GM10266 (cell line): Measurements from ENCODE around the gene FCRL3.
"Not testable (repeated sequence)": the region's sequence is repeated elsewhere in the genome, so short reads cannot be mapped to it uniquely, and the experiment has no call there.

Experiments used
- DNase-seq: peaks from one replicate; pipeline ENCODE4 v3.0.0; 2012; ENCODE audit errors: extremely low spot score
- TF ChIP-seq, protein P1 (sequence below): IDR thresholded peaks from 2 replicates; pipeline ENCODE4 v1.5.1; 2012; ENCODE audit warnings: mild to moderate bottlenecking, low read depth; ENCODE audit not compliant: control insufficient read depth, insufficient read depth; ENCODE audit errors: missing control alignments

FCRL3 gene

DNA sequence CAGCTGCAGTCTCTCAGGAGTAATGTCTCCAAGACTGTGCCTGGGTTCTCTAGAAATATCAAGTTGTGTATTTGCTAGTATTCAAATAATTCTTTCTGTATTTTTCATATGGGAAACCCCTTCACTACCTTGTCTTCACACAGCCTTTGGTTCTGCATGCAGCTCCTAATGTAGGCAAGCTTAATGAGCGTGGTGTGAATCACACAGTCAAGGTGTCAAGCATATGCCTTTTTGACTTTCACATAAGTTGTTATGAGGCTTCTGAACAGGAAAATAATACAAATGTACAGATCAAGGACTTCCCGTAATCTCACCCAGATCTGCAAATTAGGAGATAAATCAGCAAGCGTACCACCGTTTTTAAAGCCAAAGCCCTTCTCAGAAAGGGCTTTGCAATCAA is at the start of gene FCRL3:
TSS of gene FCRL3 (minus strand) at position 38 of the 400 bp plus-strand sequence. CDS start 280 bp downstream, outside the sequence.
- TF ChIP-seq, protein P1, sequence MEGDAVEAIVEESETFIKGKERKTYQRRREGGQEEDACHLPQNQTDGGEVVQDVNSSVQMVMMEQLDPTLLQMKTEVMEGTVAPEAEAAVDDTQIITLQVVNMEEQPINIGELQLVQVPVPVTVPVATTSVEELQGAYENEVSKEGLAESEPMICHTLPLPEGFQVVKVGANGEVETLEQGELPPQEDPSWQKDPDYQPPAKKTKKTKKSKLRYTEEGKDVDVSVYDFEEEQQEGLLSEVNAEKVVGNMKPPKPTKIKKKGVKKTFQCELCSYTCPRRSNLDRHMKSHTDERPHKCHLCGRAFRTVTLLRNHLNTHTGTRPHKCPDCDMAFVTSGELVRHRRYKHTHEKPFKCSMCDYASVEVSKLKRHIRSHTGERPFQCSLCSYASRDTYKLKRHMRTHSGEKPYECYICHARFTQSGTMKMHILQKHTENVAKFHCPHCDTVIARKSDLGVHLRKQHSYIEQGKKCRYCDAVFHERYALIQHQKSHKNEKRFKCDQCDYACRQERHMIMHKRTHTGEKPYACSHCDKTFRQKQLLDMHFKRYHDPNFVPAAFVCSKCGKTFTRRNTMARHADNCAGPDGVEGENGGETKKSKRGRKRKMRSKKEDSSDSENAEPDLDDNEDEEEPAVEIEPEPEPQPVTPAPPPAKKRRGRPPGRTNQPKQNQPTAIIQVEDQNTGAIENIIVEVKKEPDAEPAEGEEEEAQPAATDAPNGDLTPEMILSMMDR, result no peak
- DNase-seq, result no peak

GRCh38 chr1:157748262-157748817 is 47.8 kb upstream of the FCRL3 start:
- no peak for DNase-seq
- TF ChIP-seq, protein P1, result no peak

DNA sequence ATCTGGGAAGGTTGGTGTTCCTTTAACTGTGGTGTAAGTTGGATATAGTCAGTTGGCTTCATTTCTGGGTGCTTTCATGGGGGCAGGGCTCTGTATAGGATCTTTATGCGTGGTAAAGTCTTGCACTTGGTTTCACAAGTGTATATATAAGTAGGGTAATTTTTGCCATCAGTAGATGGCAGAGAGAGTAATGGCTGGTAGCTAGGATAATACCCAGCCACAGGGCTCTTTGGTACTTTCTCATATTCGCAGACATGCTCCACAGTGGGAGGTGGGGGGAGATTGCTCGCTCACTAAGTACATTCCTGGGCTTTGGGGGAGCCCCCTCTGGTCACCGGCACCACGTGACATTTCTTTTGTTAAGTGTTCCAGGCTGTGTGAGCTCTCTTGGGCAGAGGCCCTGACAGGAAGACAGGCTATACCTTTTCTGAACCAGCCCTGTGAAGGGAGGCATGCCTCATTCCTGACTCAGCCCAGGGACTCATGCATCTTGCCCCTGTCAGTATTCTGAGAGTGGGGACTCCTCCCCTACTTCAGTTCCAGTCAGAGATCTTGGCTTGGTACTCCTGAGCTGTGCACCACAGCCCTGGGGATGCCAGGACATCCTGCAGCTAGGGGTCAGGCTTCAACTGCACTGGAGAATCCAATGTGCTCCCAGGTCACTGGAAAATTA is 38.8 kb upstream of the FCRL3 start:
- DNase-seq, result no peak

GRCh38 chr1:157735991-157736390 is 35.4 kb upstream of the FCRL3 start:
- not testable (repeated sequence) for DNase-seq

More for the DNA sequence above, 38.8 kb upstream of the FCRL3 start:
- TF ChIP-seq, protein P1, result no peak

GRCh38 chr1:157734321-157734720 is 33.8 kb upstream of the FCRL3 start:
- no peak for DNase-seq
- TF ChIP-seq, protein P1, result no peak

DNA sequence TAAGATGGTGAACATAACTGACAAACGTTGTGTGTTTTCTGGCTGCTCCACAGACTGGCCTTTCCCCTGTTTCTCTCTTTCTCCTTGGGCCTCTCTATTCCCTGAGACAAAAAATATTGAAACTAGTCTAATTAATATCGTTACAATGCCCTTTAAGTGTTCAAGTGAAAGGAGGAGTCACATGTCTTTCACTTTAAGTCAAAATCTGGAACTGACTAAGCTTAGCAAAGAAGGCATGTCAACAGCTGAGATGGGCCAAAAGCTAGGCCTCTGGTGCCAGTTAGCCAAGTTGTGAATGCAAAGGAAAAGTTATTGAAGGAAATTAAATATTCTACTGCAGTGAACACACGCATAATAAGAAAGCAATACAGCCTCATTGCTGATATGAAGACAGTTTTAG is 32.2 kb upstream of the FCRL3 start:
- TF ChIP-seq, protein P1, result no peak
- DNase-seq, result no peak

DNA sequence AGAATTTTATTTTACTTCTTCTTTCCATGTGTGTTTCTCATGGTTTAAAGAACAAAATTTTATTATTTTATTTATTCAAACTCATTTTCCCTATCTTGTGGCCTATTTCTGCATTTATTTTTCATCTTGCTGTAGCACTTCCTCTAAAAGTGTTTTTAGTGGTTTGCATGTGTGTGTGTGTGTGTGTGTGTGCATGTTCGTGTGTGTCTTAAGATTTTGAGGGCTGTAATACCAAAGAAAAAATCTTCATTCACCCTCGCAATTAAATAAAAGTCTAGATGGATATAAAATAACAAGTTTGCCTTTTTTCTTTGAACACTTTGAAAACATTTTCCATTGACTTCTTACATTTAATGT is 24.6 kb upstream of the FCRL3 start:
- no peak for DNase-seq
- TF ChIP-seq, protein P1, result no peak
